ENCODE measurements around the gene KNTC1. TPM values are rescaled to one million over a fixed set of nuclear protein-coding genes. Genes with fewer than 3 reads are reported as not detected.
"Not testable (repeated sequence)": the region's sequence is repeated elsewhere in the genome, so short reads cannot be mapped to it uniquely, and the experiment has no call there.

Gene KNTC1
- polyA plus RNA-seq, 1 donor (not counting 4 experiments of a cell fraction or from before 2014, with no cell fraction given): 18.6 TPM

- Histone ChIP-seq H3K9me1 (ENCODE audit: control insufficient read depth, extremely low read depth, insufficient read depth, low read length) (no peaks in the 10 kb centered on the region), H3K27me3 (ENCODE audit: control insufficient read depth, extremely low read depth, insufficient read depth, low read length) (no peaks in the 10 kb centered on the region), H3K36me3 (ENCODE audit: control insufficient read depth in 2 of 2, extremely low read depth in 1 of 2, insufficient read depth in 2 of 2, low read length in 2 of 2) (peaks cover 3 to 9% of the 10 kb centered on the region in 2 experiments), H3K9me3 (ENCODE audit: control insufficient read depth, low read depth, low read length) (no peaks in the 10 kb centered on the region), H2AFZ (ENCODE audit: control insufficient read depth, low read length) (no peak overlapping the region), H4K20me1 (ENCODE audit: control insufficient read depth, extremely low read depth, insufficient read depth, low read length) (no peaks in the 10 kb centered on the region), H3K9ac (ENCODE audit: control insufficient read depth, extremely low read depth, insufficient read depth, low read length) (no peak overlapping the region), H3K27ac (ENCODE audit: control insufficient read depth, insufficient read depth, low read length) (no peak overlapping the region), H3K4me2 (ENCODE audit: control insufficient read depth, extremely low read depth, insufficient read depth, low read depth, low read length) (no peak overlapping the region), H3K4me3 (ENCODE audit: control insufficient read depth in 2 of 3, extremely low read depth in 1 of 3, insufficient read depth in 2 of 3, low read depth in 1 of 3, low read length in 3 of 3) (no peak overlapping the region), H3K4me1 (ENCODE audit: control insufficient read depth, extremely low read depth, insufficient read depth, low read length) (no peaks in the 10 kb centered on the region), H3K79me2 (ENCODE audit: control insufficient read depth, insufficient read depth, low read length) (no peaks in the 10 kb centered on the region)
- FAIRE-seq (no peak), DNase-seq (ENCODE audit: low read depth, low spot score) (no peak)
- dilution Hi-C loops (cut with MboI; ENCODE audit: extremely low pct_ligation_motif_present, low sequenced_read_pairs): no loop called here
- no peak for TF ChIP-seq EZH2 (IDR thresholded peaks at IDR 0.05; ENCODE audit: low read length)
- no peak for TF ChIP-seq CTCF (optimal IDR thresholded peaks at IDR 0.05 in 1 of 3, IDR thresholded peaks at IDR 0.05 in 1 of 3, conservative IDR thresholded peaks at IDR 0.05 in 1 of 3; ENCODE audit: extremely low read depth in 1 of 3, insufficient read depth in 2 of 3, low read length in 3 of 3)
These were observed 63.9 kb downstream of the KNTC1 start for GRCh38 chr12:122590990-122591389.

GRCh38 chr12:122591966-122592365, 64.9 kb downstream of the KNTC1 start:
- H3K4me2 ChIP-seq (ENCODE audit: control insufficient read depth, extremely low read depth, insufficient read depth, low read depth, low read length); H3K9me1 ChIP-seq (ENCODE audit: control insufficient read depth, extremely low read depth, insufficient read depth, low read length); H3K36me3 ChIP-seq (ENCODE audit: control insufficient read depth in 2 of 2, extremely low read depth in 1 of 2, insufficient read depth in 2 of 2, low read length in 2 of 2); H3K4me1 ChIP-seq (ENCODE audit: control insufficient read depth, extremely low read depth, insufficient read depth, low read length); H3K27ac ChIP-seq (ENCODE audit: control insufficient read depth, insufficient read depth, low read length); H3K79me2 ChIP-seq (ENCODE audit: control insufficient read depth, insufficient read depth, low read length); H2AFZ ChIP-seq (ENCODE audit: control insufficient read depth, low read length); DNase-seq (ENCODE audit: low read depth, low spot score); H4K20me1 ChIP-seq (ENCODE audit: control insufficient read depth, extremely low read depth, insufficient read depth, low read length); H3K9me3 ChIP-seq (ENCODE audit: control insufficient read depth, low read depth, low read length); H3K27me3 ChIP-seq (ENCODE audit: control insufficient read depth, extremely low read depth, insufficient read depth, low read length); FAIRE-seq; H3K4me3 ChIP-seq (ENCODE audit: control insufficient read depth in 2 of 3, extremely low read depth in 1 of 3, insufficient read depth in 2 of 3, low read depth in 1 of 3, low read length in 3 of 3); dilution Hi-C loops (cut with MboI; ENCODE audit: extremely low pct_ligation_motif_present, low sequenced_read_pairs); H3K9ac ChIP-seq (ENCODE audit: control insufficient read depth, extremely low read depth, insufficient read depth, low read length): not testable (repeated sequence)

- H3K4me1 ChIP-seq (ENCODE audit: control insufficient read depth, extremely low read depth, insufficient read depth, low read length); dilution Hi-C loops (cut with MboI; ENCODE audit: extremely low pct_ligation_motif_present, low sequenced_read_pairs); H3K9ac ChIP-seq (ENCODE audit: control insufficient read depth, extremely low read depth, insufficient read depth, low read length); H3K79me2 ChIP-seq (ENCODE audit: control insufficient read depth, insufficient read depth, low read length); H3K27me3 ChIP-seq (ENCODE audit: control insufficient read depth, extremely low read depth, insufficient read depth, low read length); H3K9me3 ChIP-seq (ENCODE audit: control insufficient read depth, low read depth, low read length); H2AFZ ChIP-seq (ENCODE audit: control insufficient read depth, low read length); H3K4me2 ChIP-seq (ENCODE audit: control insufficient read depth, extremely low read depth, insufficient read depth, low read depth, low read length); H3K36me3 ChIP-seq (ENCODE audit: control insufficient read depth in 2 of 2, extremely low read depth in 1 of 2, insufficient read depth in 2 of 2, low read length in 2 of 2); DNase-seq (ENCODE audit: low read depth, low spot score); H3K9me1 ChIP-seq (ENCODE audit: control insufficient read depth, extremely low read depth, insufficient read depth, low read length); H3K27ac ChIP-seq (ENCODE audit: control insufficient read depth, insufficient read depth, low read length); FAIRE-seq; H3K4me3 ChIP-seq (ENCODE audit: control insufficient read depth in 2 of 3, extremely low read depth in 1 of 3, insufficient read depth in 2 of 3, low read depth in 1 of 3, low read length in 3 of 3); H4K20me1 ChIP-seq (ENCODE audit: control insufficient read depth, extremely low read depth, insufficient read depth, low read length): not testable (repeated sequence)
These were observed 65.5 kb downstream of the KNTC1 start for GRCh38 chr12:122592543-122592942.

All from keratinocyte (primary cell).